ENCODE measurements around the gene POLK. TPM values are rescaled to one million over a fixed set of nuclear protein-coding genes. Genes with fewer than 3 reads are reported as not detected.

Gene POLK
- total and polyA plus RNA-seq, 2 of the 13 experiments (the other 11 are each of a cell fraction or from before 2014, with no cell fraction given), result 8.6 to 11.7 TPM

- no peak for ATAC-seq
- in situ Hi-C loops (cut with HindIII; ENCODE audit: extremely low pct_ligation_motif_present, low pct_unique_long_range_greater_than_20kb), result no loop called here
- no peak overlapping the region for H3K4me2 ChIP-seq (ENCODE audit: low read depth, low read length)
Observed at GRCh38 chr5:75551471-75551870, 39.8 kb downstream of the POLK start.

GRCh38 chr5:75552764-75553163, 41.1 kb downstream of the POLK start:
- Histone ChIP-seq H3K4me2 (ENCODE audit: low read depth, low read length) (no peak overlapping the region), H3K27ac (ENCODE audit: extremely low read length, insufficient read depth, low read length) (no peak overlapping the region), H3K27me3 (ENCODE audit: control insufficient read depth in 1 of 2, insufficient read depth in 2 of 2, low read length in 2 of 2) (no peaks in the 10 kb centered on the region; a peak in 1 of 5 replicates), H3K9me3 (ENCODE audit: low read length) (no peaks in the 10 kb centered on the region), H3K79me2 (ENCODE audit: insufficient read depth, low read length) (no peaks in the 10 kb centered on the region), H3K36me3 (replicated peaks in 1 of 2; ENCODE audit: control insufficient read depth in 1 of 2, insufficient read depth in 2 of 2, low read length in 2 of 2) (peaks cover 3 to 22% of the 10 kb centered on the region in 2 experiments; a peak in 3 of 5 replicates), H3K9ac (ENCODE audit: insufficient read depth, low read depth, low read length) (no peak overlapping the region), H3K4me1 (ENCODE audit: insufficient read depth, low read length) (no peaks in the 10 kb centered on the region), H2AFZ (ENCODE audit: low read length) (no peak overlapping the region), H4K20me1 (ENCODE audit: insufficient read depth, low read length) (no peaks in the 10 kb centered on the region), H3K4me3 (replicated peaks in 1 of 3; ENCODE audit: insufficient read depth in 1 of 3, low read depth in 2 of 3, low read length in 3 of 3) (no peak overlapping the region)
- POLR2A ChIA-PET, result no interaction called here
- WGBS (ENCODE audit: low lambda C conversion rate), result 99% methylated on average over 2 of the region's 2 CpGs
- in situ Hi-C loops (cut with HindIII; ENCODE audit: extremely low pct_ligation_motif_present, low pct_unique_long_range_greater_than_20kb) (no loop called here), intact Hi-C loops (cut with micrococcal nuclease; ENCODE audit: unreplicated experiment) (no loop called here)
- BruUV-seq (replicated peaks), result no TSS peak
- TF ChIP-seq ZC3H13 (CRISPR knock-in tag; IDR thresholded peaks at IDR 0.05), result no peak
- TF ChIP-seq ZNF619 (CRISPR knock-in tag; IDR thresholded peaks at IDR 0.05), result no peak
- TF ChIP-seq MAFK (conservative IDR thresholded peaks at IDR 0.05 in 1 of 2, IDR thresholded peaks at IDR 0.05 in 1 of 2; ENCODE audit: low read length in 2 of 2), result peak; percentile 27 to 61; a peak in 2 of 4 replicates
- TF ChIP-seq ZNF101 (CRISPR knock-in tag; IDR thresholded peaks at IDR 0.05; ENCODE audit: borderline replicate concordance, low read depth), result no peak
- no peak for TF ChIP-seq ZNF552 (CRISPR knock-in tag; IDR thresholded peaks at IDR 0.05; ENCODE audit: borderline replicate concordance)
- TF ChIP-seq SPEN (CRISPR knock-in tag; IDR thresholded peaks at IDR 0.05; ENCODE audit: low read depth), result no peak
- TF ChIP-seq NRL (CRISPR knock-in tag; IDR thresholded peaks at IDR 0.05; ENCODE audit: borderline replicate concordance), result no peak
- 0 out of 2 replicates have a peak, but pooled peaks have one; percentile 47 for TF ChIP-seq MAFF (IDR thresholded peaks at IDR 0.05; ENCODE audit: low read depth, low read length)
- DNase-seq (ENCODE audit: low spot score) (no peak), ATAC-seq (no peak), FAIRE-seq (no peak)
- CTCF ChIA-PET (ENCODE audit: low intra/inter-chr PET ratio, low total read pairs), result no interaction called here

More at GRCh38 chr5:75551471-75551870, 39.8 kb downstream of the POLK start:
- Histone ChIP-seq H2AFZ (ENCODE audit: low read length) (no peak overlapping the region), H3K27me3 (ENCODE audit: control insufficient read depth in 1 of 2, insufficient read depth in 2 of 2, low read length in 2 of 2) (no peaks in the 10 kb centered on the region; a peak in 1 of 5 replicates), H3K4me1 (ENCODE audit: insufficient read depth, low read length) (no peaks in the 10 kb centered on the region), H4K20me1 (ENCODE audit: insufficient read depth, low read length) (no peaks in the 10 kb centered on the region), H3K36me3 (replicated peaks in 1 of 2; ENCODE audit: control insufficient read depth in 1 of 2, insufficient read depth in 2 of 2, low read length in 2 of 2) (peaks cover 3 to 17% of the 10 kb centered on the region in 2 experiments; a peak in 3 of 5 replicates), H3K79me2 (ENCODE audit: insufficient read depth, low read length) (no peaks in the 10 kb centered on the region), H3K9ac (ENCODE audit: insufficient read depth, low read depth, low read length) (no peak overlapping the region), H3K27ac (ENCODE audit: extremely low read length, insufficient read depth, low read length) (no peak overlapping the region), H3K9me3 (ENCODE audit: low read length) (no peaks in the 10 kb centered on the region), H3K4me3 (replicated peaks in 1 of 3; ENCODE audit: insufficient read depth in 1 of 3, low read depth in 2 of 3, low read length in 3 of 3) (no peak overlapping the region)
- intact Hi-C loops (cut with micrococcal nuclease; ENCODE audit: unreplicated experiment), result no loop called here
- no TSS peak for BruUV-seq (replicated peaks)
- TF ChIP-seq MBNL3 (CRISPR knock-in tag; conservative IDR thresholded peaks at IDR 0.05) (no peak), ZGPAT (CRISPR knock-in tag; IDR thresholded peaks at IDR 0.05) (no peak), CREBL2 (CRISPR knock-in tag; IDR thresholded peaks at IDR 0.05; ENCODE audit: borderline replicate concordance) (no peak), CBFB (CRISPR knock-in tag; IDR thresholded peaks at IDR 0.05) (no peak)
- CTCF ChIA-PET (ENCODE audit: low intra/inter-chr PET ratio, low total read pairs), result no interaction called here
- POLR2A ChIA-PET, result no interaction called here
- 96% methylated on average over 3 of the region's 3 CpGs for WGBS (ENCODE audit: low lambda C conversion rate)
- no peak for FAIRE-seq
- DNase-seq (ENCODE audit: low spot score), result no peak
